Smooth muscle cell (in vitro differentiated cells): ENCODE measurements around the gene TBC1D2. TPM values are rescaled to one million over a fixed set of nuclear protein-coding genes. Genes with fewer than 3 reads are reported as not detected.

Experiments
- DNase-seq: peaks from one replicate; lab custom pipeline; 2025; ENCODE audit not compliant: unreplicated experiment; lab: John Stamatoyannopoulos, UW
- H2AFZ ChIP-seq: fragments of 200-600 bp; sonication (generic); 2 replicates; pipeline ENCODE4 v1.6.0; 2016; ENCODE audit warnings: antibody characterized with exemption, low read depth, mild to moderate bottlenecking
- H3F3A ChIP-seq: fragments of 200-600 bp; sonication (generic); 2 replicates; pipeline ENCODE4 v1.6.0; 2017; ENCODE audit warnings: antibody characterized with exemption, low read depth
- H3K27ac ChIP-seq: fragments of 200-600 bp; sonication (generic); 2 replicates; pipeline ENCODE4 v1.5.1; 2016; ENCODE audit warnings: low read depth, mild to moderate bottlenecking
- H3K27me3 ChIP-seq: fragments of 200-600 bp; sonication (generic); 2 replicates; pipeline ENCODE4 v1.6.1; 2016; ENCODE audit warnings: low read depth, mild to moderate bottlenecking
- H3K36me3 ChIP-seq: fragments of 200-600 bp; sonication (generic); 2 replicates; pipeline ENCODE4 v1.5.1; 2016; ENCODE audit warnings: low read depth
- H3K4me1 ChIP-seq: fragments of 200-600 bp; sonication (generic); 2 replicates; pipeline ENCODE4 v1.5.1; 2016; ENCODE audit warnings: low read depth
- H3K4me2 ChIP-seq: fragments of 200-600 bp; sonication (generic); 2 replicates; pipeline ENCODE4 v1.6.0; 2016; ENCODE audit warnings: mild to moderate bottlenecking
- H3K4me3 ChIP-seq: fragments of 200-600 bp; sonication (generic); 2 replicates; pipeline ENCODE4 v1.5.1; 2016; ENCODE audit warnings: mild to moderate bottlenecking
- H3K79me2 ChIP-seq: fragments of 200-600 bp; sonication (generic); 2 replicates; pipeline ENCODE4 v1.6.0; 2016; ENCODE audit warnings: low read depth, mild to moderate bottlenecking
- H3K9ac ChIP-seq: fragments of 200-600 bp; sonication (generic); 2 replicates; pipeline ENCODE4 v1.6.0; 2016; ENCODE audit warnings: low read depth
- H3K9me3 ChIP-seq: fragments of 200-600 bp; sonication (generic); replicated peaks from 2 replicates; pipeline ENCODE4 v1.5.1; 2016; ENCODE audit warnings: low read depth
- H4K20me1 ChIP-seq: fragments of 200-600 bp; sonication (generic); 2 replicates; pipeline ENCODE4 v1.6.0; 2016; ENCODE audit warnings: low read depth
- CTCF ChIP-seq: fragments of 200-600 bp; sonication (generic); IDR thresholded peaks from 2 replicates; pipeline ENCODE4 v1.5.1; 2017; ENCODE audit warnings: borderline replicate concordance, mild to moderate bottlenecking, antibody characterized with exemption; ENCODE audit not compliant: insufficient read depth, poor library complexity, severe bottlenecking
- WGBS: methylation state at CpG from one replicate; pipeline ENCODE4 v1.1.7; 2016; ENCODE audit warnings: low lambda C conversion rate; 5-methylcytosine and 5-hydroxymethylcytosine counted together
- polyA plus RNA-seq: library from polyadenylated mRNA; unstranded; fragments of >200 nt; fragmentation: Nextera tagmentation; extraction: Ambion mirVana; gene quantifications from 2 replicates; pipeline ENCODE4 v1.2.1, GENCODE V29; 2016
- total RNA-seq: library from RNA; depleted of rRNA; stranded (reverse); fragments of >200 nt; gene quantifications from 2 replicates; pipeline ENCODE4 v1.2.3, GENCODE V29; 2014

Gene TBC1D2
- total and polyA plus RNA-seq, 2 experiments from 2014 or later, result 7.7 to 8.6 TPM

DNA sequence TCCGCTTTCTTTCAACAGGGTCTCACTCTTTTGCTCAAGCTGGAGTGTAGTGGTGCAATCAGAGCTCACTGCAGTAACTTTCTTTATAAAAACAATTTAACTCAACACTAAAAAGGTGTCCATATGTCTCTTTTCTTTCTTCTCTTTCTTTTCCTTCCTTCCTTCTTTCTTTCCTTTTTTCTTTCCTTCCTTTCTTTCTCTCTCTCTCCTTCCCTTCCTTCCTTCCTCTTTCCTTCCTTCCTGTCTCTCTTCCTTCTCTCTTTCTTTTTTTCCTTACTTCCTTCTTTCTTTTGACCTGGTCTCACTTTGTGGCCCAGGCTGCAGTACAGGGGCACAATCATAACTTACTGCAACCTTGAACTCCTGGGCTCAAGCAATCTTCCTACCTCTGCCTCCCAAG is 25.8 kb upstream of the TBC1D2 start:
- H3K27me3 ChIP-seq, result peaks cover 11% of the 10 kb centered on the region
- 100% methylated on average over 1 of the region's 1 CpG for WGBS

DNA sequence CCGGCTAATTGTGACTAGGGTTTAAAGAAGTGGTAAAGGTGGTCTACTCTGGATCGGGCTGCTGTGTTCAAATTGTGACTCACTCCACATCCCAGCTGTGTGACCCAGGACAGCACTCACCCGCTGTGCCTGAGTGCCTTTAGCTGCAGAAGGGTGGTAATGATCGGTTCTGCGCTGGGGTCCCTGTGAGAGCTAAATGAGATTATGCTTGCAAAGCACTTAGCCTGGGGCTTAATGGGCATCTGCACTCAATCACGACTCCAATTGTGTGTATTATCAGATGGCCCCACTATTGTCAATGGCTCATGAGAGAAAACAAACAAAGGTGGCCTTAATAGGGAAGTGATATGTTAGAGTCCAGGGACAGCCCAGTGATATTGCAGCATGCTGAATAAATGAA is 25.1 kb upstream of the TBC1D2 start:
- no peaks in the 10 kb centered on the region for H4K20me1 ChIP-seq
- no peaks in the 10 kb centered on the region for H3K36me3 ChIP-seq
- H2AFZ ChIP-seq, result no peak overlapping the region
- H3K4me1 ChIP-seq, result no peaks in the 10 kb centered on the region
- no peaks in the 10 kb centered on the region for H3K79me2 ChIP-seq
- H3K9me3 ChIP-seq, result no peaks in the 10 kb centered on the region
- no peak for DNase-seq
- H3K9ac ChIP-seq, result no peak overlapping the region
- H3K4me3 ChIP-seq, result no peak overlapping the region
- H3F3A ChIP-seq, result no peaks in the 10 kb centered on the region
- H3K27ac ChIP-seq, result no peak overlapping the region
- TF ChIP-seq CTCF, result no peak
- no peak overlapping the region for H3K4me2 ChIP-seq
- 38% methylated on average over 6 of the region's 6 CpGs for WGBS
- H3K27me3 ChIP-seq, result peaks cover 11% of the 10 kb centered on the region

More for the DNA sequence above, 25.8 kb upstream of the TBC1D2 start:
- H3K79me2 ChIP-seq, result no peaks in the 10 kb centered on the region
- no peak for DNase-seq
- no peak overlapping the region for H3K27ac ChIP-seq
- no peaks in the 10 kb centered on the region for H3K4me1 ChIP-seq
- no peak for TF ChIP-seq CTCF
- H2AFZ ChIP-seq, result no peak overlapping the region
- no peaks in the 10 kb centered on the region for H3K36me3 ChIP-seq
- H3K4me2 ChIP-seq, result no peak overlapping the region
- H4K20me1 ChIP-seq, result no peaks in the 10 kb centered on the region
- H3K9ac ChIP-seq, result no peak overlapping the region
- H3K4me3 ChIP-seq, result no peak overlapping the region
- H3K9me3 ChIP-seq, result no peaks in the 10 kb centered on the region
- no peaks in the 10 kb centered on the region for H3F3A ChIP-seq

DNA sequence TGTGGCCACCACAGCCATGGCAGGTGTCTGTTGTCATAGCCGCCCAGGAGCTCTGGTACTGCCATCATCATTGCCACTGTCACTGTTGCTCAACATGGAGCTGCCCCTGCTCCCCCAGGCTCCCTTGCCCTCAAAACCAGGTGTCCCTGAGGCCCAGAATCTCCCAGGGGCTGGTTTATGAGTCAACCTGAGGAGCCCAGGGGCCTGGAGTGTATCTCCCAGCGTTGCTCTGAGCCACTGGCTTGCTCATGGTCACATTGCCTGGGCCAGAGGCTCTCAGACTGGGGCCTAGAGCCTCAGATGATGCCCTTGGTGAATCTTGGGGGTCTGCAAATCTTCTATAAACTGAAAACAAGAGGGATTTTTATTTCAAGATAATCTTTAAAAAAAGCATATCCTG is 24.7 kb upstream of the TBC1D2 start:
- 78% methylated on average over 2 of the region's 2 CpGs for WGBS

More for the DNA sequence above, 24.7 kb upstream of the TBC1D2 start:
- H3F3A ChIP-seq, result no peaks in the 10 kb centered on the region
- H3K4me3 ChIP-seq, result no peak overlapping the region
- no peaks in the 10 kb centered on the region for H3K4me1 ChIP-seq
- H3K36me3 ChIP-seq, result no peaks in the 10 kb centered on the region
- no peak overlapping the region for H3K4me2 ChIP-seq
- H3K27me3 ChIP-seq, result peaks cover 11% of the 10 kb centered on the region
- H3K79me2 ChIP-seq, result no peaks in the 10 kb centered on the region
- no peak for TF ChIP-seq CTCF
- no peak overlapping the region for H3K27ac ChIP-seq
- no peaks in the 10 kb centered on the region for H4K20me1 ChIP-seq
- H3K9ac ChIP-seq, result no peak overlapping the region
- no peak overlapping the region for H2AFZ ChIP-seq
- no peak for DNase-seq
- H3K9me3 ChIP-seq, result no peaks in the 10 kb centered on the region
